Measurements from ENCODE around the gene MCEMP1.

The MCEMP1 gene

GRCh38 chr19:7676854-7677253, at the start of gene MCEMP1:
Gene MCEMP1, plus strand, starts transcription at chr19:7677090. Its CDS starts 31 bp downstream, at chr19:7677121.
- peak within 1 kb of the TSS; percentile 65 for H3K4me3 Mint-ChIP-seq
- peaks cover 2% of the 10 kb centered on the region for H3K9me3 Mint-ChIP-seq
- DNase-seq (ENCODE audit: low spot score in 2 of 2), result no peak
- peaks cover 3% of the 10 kb centered on the region for H3K36me3 Mint-ChIP-seq
- ATAC-seq (ENCODE audit: low read depth), result no peak
- peaks cover 40% of the 10 kb centered on the region for H3K4me1 Mint-ChIP-seq
- peaks cover 25% of the 10 kb centered on the region for H3K27me3 Mint-ChIP-seq
- peak within 1 kb of the TSS; percentile 12 for H3K27ac Mint-ChIP-seq

- DNase-seq (ENCODE audit: low spot score in 2 of 2) (no peak), ATAC-seq (ENCODE audit: low read depth) (no peak)
- Mint-ChIP-seq H3K4me3 (no peak overlapping the region), H3K4me1 (peaks cover 27% of the 10 kb centered on the region), H3K27ac (peak overlapping the region; percentile 6), H3K36me3 (peaks cover 21% of the 10 kb centered on the region), H3K9me3 (no peaks in the 10 kb centered on the region), H3K27me3 (no peaks in the 10 kb centered on the region)
Measured at GRCh38 chr19:7627166-7627565, 49.7 kb upstream of the MCEMP1 start.

- no peak for ATAC-seq (ENCODE audit: low read depth)
- DNase-seq (ENCODE audit: low spot score in 2 of 2), result no peak
- Mint-ChIP-seq H3K27ac (peak overlapping the region; percentile 98), H3K4me3 (peak overlapping the region; percentile 96), H3K36me3 (peaks cover 19% of the 10 kb centered on the region), H3K9me3 (no peaks in the 10 kb centered on the region), H3K4me1 (peaks cover 25% of the 10 kb centered on the region), H3K27me3 (no peaks in the 10 kb centered on the region)
Measured at GRCh38 chr19:7628589-7629311, 48.1 kb upstream of the MCEMP1 start.

GRCh38 chr19:7629347-7630054, 47.4 kb upstream of the MCEMP1 start, which contains the start of the genes PET100 and XAB2:
Gene PET100, plus strand, starts transcription at chr19:7629793. Its CDS starts 41 bp downstream, at chr19:7629834.
Gene XAB2, minus strand, starts transcription at chr19:7629545. Its CDS starts 18 bp downstream, at chr19:7629527.
- peak; percentile 97 for ATAC-seq (ENCODE audit: low read depth)
- Mint-ChIP-seq H3K4me3 (peak within 1 kb of the TSS; percentile 96), H3K4me1 (peaks cover 25% of the 10 kb centered on the region)

GRCh38 chr19:7631577-7631976, 45.3 kb upstream of the MCEMP1 start:
- no peaks in the 10 kb centered on the region for H3K9me3 Mint-ChIP-seq
- H3K4me3 Mint-ChIP-seq, result no peak overlapping the region
- DNase-seq (ENCODE audit: low spot score in 2 of 2) (no peak), ATAC-seq (ENCODE audit: low read depth) (no peak)
- peaks cover 15% of the 10 kb centered on the region for H3K36me3 Mint-ChIP-seq
- peaks cover 31% of the 10 kb centered on the region for H3K4me1 Mint-ChIP-seq
- H3K27ac Mint-ChIP-seq, result no peak overlapping the region
- H3K27me3 Mint-ChIP-seq, result no peaks in the 10 kb centered on the region

More at GRCh38 chr19:7629347-7630054, 47.4 kb upstream of the MCEMP1 start, which contains the start of the genes PET100 and XAB2:
- DNase-seq (ENCODE audit: low spot score in 2 of 2), result peak; percentile 89 to 95
- Mint-ChIP-seq H3K27ac (peak within 1 kb of the TSS; percentile 98), H3K27me3 (no peaks in the 10 kb centered on the region), H3K36me3 (peaks cover 19% of the 10 kb centered on the region), H3K9me3 (no peaks in the 10 kb centered on the region)

GRCh38 chr19:7632340-7633203, 44.3 kb upstream of the MCEMP1 start:
- H3K4me3 Mint-ChIP-seq, result no peak overlapping the region
- no peak for ATAC-seq (ENCODE audit: low read depth)
- H3K4me1 Mint-ChIP-seq, result peaks cover 30% of the 10 kb centered on the region
- H3K27ac Mint-ChIP-seq, result no peak overlapping the region
- H3K27me3 Mint-ChIP-seq, result no peaks in the 10 kb centered on the region
- no peak for DNase-seq (ENCODE audit: low spot score in 2 of 2)
- peaks cover 12% of the 10 kb centered on the region for H3K36me3 Mint-ChIP-seq
- H3K9me3 Mint-ChIP-seq, result no peaks in the 10 kb centered on the region

- no peaks in the 10 kb centered on the region for H3K27me3 Mint-ChIP-seq
- no peak within 1 kb of the TSS for H3K27ac Mint-ChIP-seq
- ATAC-seq (ENCODE audit: low read depth) (no peak), DNase-seq (ENCODE audit: low spot score in 2 of 2) (no peak)
- H3K36me3 Mint-ChIP-seq, result peaks cover 12% of the 10 kb centered on the region
- H3K4me1 Mint-ChIP-seq, result peaks cover 25% of the 10 kb centered on the region
- H3K9me3 Mint-ChIP-seq, result no peaks in the 10 kb centered on the region
- H3K4me3 Mint-ChIP-seq, result no peak within 1 kb of the TSS
Measured at GRCh38 chr19:7633698-7634097, 43.2 kb upstream of the MCEMP1 start, which contains the start of gene PCP2. Gene PCP2, minus strand, starts transcription at chr19:7633719. Its CDS starts 262 bp downstream, at chr19:7633457.

GRCh38 chr19:7635670-7636069, 41.2 kb upstream of the MCEMP1 start:
- Mint-ChIP-seq H3K36me3 (peaks cover 16% of the 10 kb centered on the region), H3K27ac (no peak overlapping the region), H3K27me3 (no peaks in the 10 kb centered on the region), H3K9me3 (peaks cover 1% of the 10 kb centered on the region), H3K4me1 (peaks cover 26% of the 10 kb centered on the region), H3K4me3 (peak overlapping the region; percentile 46)
- no peak for DNase-seq (ENCODE audit: low spot score in 2 of 2)
- no peak for ATAC-seq (ENCODE audit: low read depth)

GRCh38 chr19:7636317-7636690, 40.6 kb upstream of the MCEMP1 start:
- Mint-ChIP-seq H3K4me3 (peak overlapping the region; percentile 91), H3K27ac (peak overlapping the region; percentile 97), H3K36me3 (peaks cover 16% of the 10 kb centered on the region), H3K27me3 (no peaks in the 10 kb centered on the region), H3K9me3 (peaks cover 1% of the 10 kb centered on the region), H3K4me1 (peaks cover 26% of the 10 kb centered on the region)
- ATAC-seq (ENCODE audit: low read depth) (no peak), DNase-seq (ENCODE audit: low spot score in 2 of 2) (no peak)

- peak within 1 kb of the TSS; percentile 97 for H3K27ac Mint-ChIP-seq
- H3K4me3 Mint-ChIP-seq, result peak within 1 kb of the TSS; percentile 91
- peaks cover 26% of the 10 kb centered on the region for H3K4me1 Mint-ChIP-seq
- no peaks in the 10 kb centered on the region for H3K27me3 Mint-ChIP-seq
- H3K9me3 Mint-ChIP-seq, result peaks cover 1% of the 10 kb centered on the region
- H3K36me3 Mint-ChIP-seq, result peaks cover 16% of the 10 kb centered on the region
- ATAC-seq (ENCODE audit: low read depth) (peak; percentile 97), DNase-seq (ENCODE audit: low spot score in 2 of 2) (peak; percentile 93)
Measured at GRCh38 chr19:7636691-7637373, 40.1 kb upstream of the MCEMP1 start, which contains the start of gene STXBP2. Gene STXBP2, plus strand, starts transcription at chr19:7637110. Its CDS starts 40 bp downstream, at chr19:7637150.

GRCh38 chr19:7637374-7638256, 39.3 kb upstream of the MCEMP1 start:
- H3K9me3 Mint-ChIP-seq, result peaks cover 1% of the 10 kb centered on the region
- peak overlapping the region; percentile 91 for H3K4me3 Mint-ChIP-seq
- ATAC-seq (ENCODE audit: low read depth) (peak; percentile 16), DNase-seq (ENCODE audit: low spot score in 2 of 2) (no peak)
- no peaks in the 10 kb centered on the region for H3K27me3 Mint-ChIP-seq
- peaks cover 14% of the 10 kb centered on the region for H3K36me3 Mint-ChIP-seq
- H3K27ac Mint-ChIP-seq, result peak overlapping the region; percentile 97
- H3K4me1 Mint-ChIP-seq, result peaks cover 26% of the 10 kb centered on the region

- Mint-ChIP-seq H3K27ac (no peak overlapping the region), H3K4me3 (peak overlapping the region; percentile 32), H3K36me3 (peaks cover 11% of the 10 kb centered on the region), H3K4me1 (peaks cover 29% of the 10 kb centered on the region), H3K9me3 (peaks cover 1% of the 10 kb centered on the region), H3K27me3 (no peaks in the 10 kb centered on the region)
- ATAC-seq (ENCODE audit: low read depth) (no peak), DNase-seq (ENCODE audit: low spot score in 2 of 2) (no peak)
Measured at GRCh38 chr19:7638802-7639465, 38.0 kb upstream of the MCEMP1 start.

All from memory B cell (primary cell).